GM23338 (cell line): ENCODE data around the gene HK2. TPM values are rescaled to one million over a fixed set of nuclear protein-coding genes. Genes with fewer than 3 reads are reported as not detected.

ENCODE experiments used
- ATAC-seq: fragments of 200-7000 bp; cut with Tn5 transposase; 3 replicates; pipeline ENCODE4 v1.9.1; 2020
- DNase-seq: peaks from one replicate; pipeline ENCODE4 v3.0.0-alpha.2; 2015; ENCODE audit warnings: low spot score
- H2AFZ ChIP-seq: fragments of 200-600 bp; sonication (generic); 2 replicates; pipeline ENCODE4 v1.8.0; 2016; ENCODE audit warnings: antibody characterized with exemption, mild to moderate bottlenecking, moderate library complexity
- H3F3A ChIP-seq: fragments of 200-600 bp; sonication (generic); replicated peaks from 2 replicates; pipeline ENCODE4 v1.8.0; 2017; ENCODE audit warnings: antibody characterized with exemption, mixed run types, low read depth
- H3K27ac ChIP-seq: fragments of 200-600 bp; sonication (generic); 2 replicates; pipeline ENCODE4 v1.6.1; 2016; ENCODE audit warnings: low read depth
- H3K27me3 ChIP-seq: fragments of 200-600 bp; sonication (generic); 2 replicates; pipeline ENCODE4 v1.8.0; 2016; ENCODE audit warnings: mild to moderate bottlenecking, mixed run types, moderate library complexity; ENCODE audit not compliant: insufficient read depth
- H3K36me3 ChIP-seq: fragments of 200-600 bp; sonication (generic); 2 replicates; pipeline ENCODE4 v1.8.0; 2016; ENCODE audit warnings: mild to moderate bottlenecking; ENCODE audit not compliant: insufficient read depth
- H3K4me1 ChIP-seq: fragments of 200-600 bp; sonication (generic); 2 replicates; pipeline ENCODE4 v1.8.0; 2016; ENCODE audit warnings: mild to moderate bottlenecking, moderate library complexity; ENCODE audit not compliant: insufficient read depth
- H3K4me2 ChIP-seq: fragments of 200-600 bp; sonication (generic); 2 replicates; pipeline ENCODE4 v1.7.1; 2017; ENCODE audit warnings: mixed run types
- H3K4me3 ChIP-seq: fragments of 200-600 bp; sonication (generic); 2 replicates; pipeline ENCODE4 v1.6.1; 2016; ENCODE audit warnings: mixed run types
- H3K79me2 ChIP-seq: fragments of 200-600 bp; sonication (generic); replicated peaks from 2 replicates; pipeline ENCODE4 v1.8.0; 2017; ENCODE audit warnings: mild to moderate bottlenecking; ENCODE audit not compliant: insufficient read depth
- H3K9me2 ChIP-seq: fragments of 200-600 bp; sonication (generic); 2 replicates; pipeline ENCODE4 v1.8.0; 2017; ENCODE audit not compliant: insufficient read depth
- H4K20me1 ChIP-seq: fragments of 200-600 bp; sonication (generic); replicated peaks from 2 replicates; pipeline ENCODE4 v1.8.0; 2017; ENCODE audit warnings: mild to moderate bottlenecking; ENCODE audit not compliant: insufficient read depth
- H3K27ac Mint-ChIP-seq: 2 replicates; pipeline ENCODE4 v1.8.0; 2020; ENCODE audit warnings: inconsistent platforms, mild to moderate bottlenecking, moderate library complexity, mixed read lengths
- H3K27me3 Mint-ChIP-seq: 3 replicates; pipeline ENCODE4 v1.8.0; 2022; ENCODE audit warnings: low read depth, mild to moderate bottlenecking, moderate library complexity, mixed read lengths, inconsistent platforms; ENCODE audit not compliant: insufficient read depth, poor library complexity
- H3K36me3 Mint-ChIP-seq: 3 replicates; pipeline ENCODE4 v1.8.0; 2021; ENCODE audit warnings: low read depth, mild to moderate bottlenecking, inconsistent platforms, moderate library complexity, mixed read lengths
- H3K4me1 Mint-ChIP-seq: 3 replicates; pipeline ENCODE4 v1.8.0; 2020; ENCODE audit warnings: mild to moderate bottlenecking, inconsistent platforms, mixed read lengths
- H3K4me3 Mint-ChIP-seq: 3 replicates; pipeline ENCODE4 v1.8.0; 2021; ENCODE audit warnings: moderate library complexity, mild to moderate bottlenecking, inconsistent platforms, mixed read lengths
- H3K9me3 Mint-ChIP-seq: 3 replicates; pipeline ENCODE4 v1.8.0; 2020; ENCODE audit warnings: moderate library complexity, mild to moderate bottlenecking, inconsistent platforms, mixed read lengths
- CREB1 ChIP-seq: fragments of 250-450 bp; sonication (Bioruptor Pico); IDR thresholded peaks from 2 replicates; pipeline ENCODE4 v1.5.0; 2020; ENCODE audit warnings: low read depth, mild to moderate bottlenecking, moderate library complexity
- CTCF ChIP-seq, 2 experiments: fragments of 200-600 bp in 1 of 2; sonication (generic) in 1 of 2; conservative IDR thresholded peaks; 2 replicates each; pipeline versions ENCODE4 v1.5.1 to v1.6.1; 2016 to 2017; ENCODE audit warnings: antibody characterized with exemption in 2 of 2, low read depth in 2 of 2, mild to moderate bottlenecking in 2 of 2, moderate library complexity in 1 of 2
- ETS1 ChIP-seq: IDR thresholded peaks from 2 replicates; pipeline ENCODE4 v1.6.1; 2016; ENCODE audit warnings: antibody characterized with exemption
- EZH2 ChIP-seq: fragments of 200-600 bp; sonication (generic); IDR thresholded peaks from one replicate; pipeline ENCODE4 v1.8.0; 2017; ENCODE audit warnings: antibody characterized with exemption, mild to moderate bottlenecking, low read depth; ENCODE audit not compliant: unreplicated experiment
- EZH2phosphoT487 ChIP-seq: fragments of 200-600 bp; sonication (generic); IDR thresholded peaks from one replicate; pipeline ENCODE4 v1.8.1; 2018; ENCODE audit warnings: antibody characterized with exemption; ENCODE audit not compliant: unreplicated experiment
- JUNB ChIP-seq: IDR thresholded peaks from one replicate; pipeline ENCODE4 v1.6.1; 2016; ENCODE audit warnings: antibody characterized with exemption; ENCODE audit not compliant: unreplicated experiment
- NANOG ChIP-seq: IDR thresholded peaks from 2 replicates; pipeline ENCODE4 v1.6.1; 2016; ENCODE audit warnings: antibody characterized with exemption, borderline replicate concordance
- POLR2AphosphoS5 ChIP-seq: IDR thresholded peaks from 2 replicates; pipeline ENCODE4 v1.6.1; 2016; ENCODE audit warnings: antibody characterized with exemption, low read depth
- REST ChIP-seq: IDR thresholded peaks from one replicate; pipeline ENCODE4 v1.6.1; 2018; ENCODE audit warnings: antibody characterized with exemption; ENCODE audit not compliant: unreplicated experiment
- STAT1 ChIP-seq: IDR thresholded peaks from one replicate; pipeline ENCODE4 v1.6.1; 2016; ENCODE audit warnings: antibody characterized with exemption; ENCODE audit not compliant: unreplicated experiment
- ZNF114 ChIP-seq: fragments of 250-450 bp; sonication (Bioruptor Pico); IDR thresholded peaks from 2 replicates; pipeline ENCODE4 v1.5.0; 2020; ENCODE audit warnings: mild to moderate bottlenecking, moderate library complexity
- ZNF331 ChIP-seq: fragments of 250-450 bp; sonication (Bioruptor Pico); IDR thresholded peaks from 2 replicates; pipeline ENCODE4 v1.5.0; 2020; ENCODE audit warnings: low read depth, mild to moderate bottlenecking, moderate library complexity
- ZNF462 ChIP-seq: fragments of 250-450 bp; sonication (Bioruptor Pico); IDR thresholded peaks from 2 replicates; pipeline ENCODE4 v1.5.0; 2020; ENCODE audit warnings: mild to moderate bottlenecking, moderate library complexity
- polyA plus RNA-seq: library from polyadenylated mRNA; unstranded; fragments of >200 nt; fragmentation: Nextera tagmentation; extraction: Ambion mirVana; gene quantifications from 2 replicates; pipeline ENCODE4 v1.2.1, GENCODE V29; 2016
- total RNA-seq: library from RNA; depleted of rRNA; stranded (reverse); fragments of >200 nt; shearing (Covaris generic); gene quantifications from 2 replicates; pipeline ENCODE4 v1.2.3, GENCODE V29; 2014

The HK2 gene
- total and polyA plus RNA-seq, 2 experiments from 2014 or later, result 23.2 to 54.7 TPM

- no peak for ATAC-seq
- no peaks in the 10 kb centered on the region; the same call in 1 of the 2 replicates for H4K20me1 ChIP-seq
- DNase-seq, result no peak
- H3K36me3 ChIP-seq, result peaks cover 37% of the 10 kb centered on the region
- no peak overlapping the region for H2AFZ ChIP-seq
- no peak overlapping the region for H3K27ac ChIP-seq
- H3K27me3 Mint-ChIP-seq, result peaks cover 3% of the 10 kb centered on the region
- no peaks in the 10 kb centered on the region for H3F3A ChIP-seq
- peaks cover 10% of the 10 kb centered on the region; the same call in 1 of the 2 replicates for H3K4me1 ChIP-seq
- peaks cover 93% of the 10 kb centered on the region for H3K36me3 Mint-ChIP-seq
- no peak overlapping the region for H3K4me3 Mint-ChIP-seq
- H3K4me1 Mint-ChIP-seq, result peaks cover 16% of the 10 kb centered on the region
- no peak overlapping the region for H3K4me3 ChIP-seq
- no peaks in the 10 kb centered on the region for H3K27me3 ChIP-seq
- H3K9me2 ChIP-seq, result no peaks in the 10 kb centered on the region
- H3K4me2 ChIP-seq, result no peak overlapping the region
- no peak overlapping the region for H3K27ac Mint-ChIP-seq
- no peaks in the 10 kb centered on the region for H3K79me2 ChIP-seq
- no peaks in the 10 kb centered on the region; the same call in 1 of the 3 replicates for H3K9me3 Mint-ChIP-seq
- TF ChIP-seq ZNF114 (no peak), STAT1 (no peak), REST (no peak), CREB1 (CRISPR knock-in tag) (no peak), ETS1 (no peak), ZNF462 (CRISPR knock-in tag) (no peak), CTCF (conservative IDR thresholded peaks at IDR 0.05; ENCODE audit: low read depth in 2 of 2) (no peak), POLR2AphosphoS5 (no peak), NANOG (no peak), EZH2phosphoT487 (no peak), EZH2 (no peak), JUNB (no peak), ZNF331 (CRISPR knock-in tag) (no peak)
These were observed 57.3 kb downstream of the HK2 start for GRCh38 chr2:74891136-74891764.
